HepG2 (cell line): ENCODE measurements around the gene PET117. TPM values are rescaled to one million over a fixed set of nuclear protein-coding genes. Genes with fewer than 3 reads are reported as not detected.

Experiments
- ETV6 ChIP-seq: sonication (generic); formaldehyde crosslinking; conservative IDR thresholded peaks from 2 replicates; pipeline ENCODE4 v1.4.0; 2020; ENCODE audit warnings: missing genetic modification reagents
- GATAD1 ChIP-seq: IDR thresholded peaks from 2 replicates; pipeline ENCODE4 v1.6.1; 2016; ENCODE audit warnings: missing genetic modification reagents, missing compliant biosample characterization
- GPN1 ChIP-seq: sonication (generic); formaldehyde crosslinking; IDR thresholded peaks from 2 replicates; pipeline ENCODE4 v1.5.1; 2020; ENCODE audit warnings: missing genetic modification reagents, borderline replicate concordance
- MLXIP ChIP-seq: sonication (generic); formaldehyde crosslinking; IDR thresholded peaks from 2 replicates; pipeline ENCODE4 v1.9.0; 2021; ENCODE audit warnings: missing genetic modification reagents, borderline replicate concordance
- RBM22 ChIP-seq: fragments of 200-400 bp; formaldehyde crosslinking; optimal IDR thresholded peaks from 2 replicates; pipeline ENCODE3; 2017; ENCODE audit warnings: mild to moderate bottlenecking, low read length, moderate library complexity
- RXRB ChIP-seq: IDR thresholded peaks from 2 replicates; pipeline ENCODE4 v1.6.1; 2016; ENCODE audit warnings: borderline replicate concordance, missing genetic modification reagents, missing compliant biosample characterization
- TCF12 ChIP-seq, 2 experiments: fragments of 450-650 bp in 1 of 2; sonication (generic) in 1 of 2; formaldehyde crosslinking in 1 of 2; IDR thresholded peaks; 2 replicates each; pipeline versions ENCODE4 v1.6.1 to v1.8.0; 2017 to 2022; ENCODE audit warnings: antibody characterized with exemption in 1 of 2, mild to moderate bottlenecking in 1 of 2, missing genetic modification reagents in 1 of 2, moderate library complexity in 1 of 2
- ZNF12 ChIP-seq: sonication (generic); formaldehyde crosslinking; IDR thresholded peaks from 2 replicates; pipeline ENCODE4 v1.5.0; 2020; ENCODE audit warnings: missing genetic modification reagents
- ZNF280B ChIP-seq: sonication (generic); formaldehyde crosslinking; IDR thresholded peaks from 2 replicates; pipeline ENCODE4 v1.5.0; 2020; ENCODE audit warnings: missing genetic modification reagents, mild to moderate bottlenecking, borderline replicate concordance
- ZNF33A ChIP-seq: sonication (generic); formaldehyde crosslinking; IDR thresholded peaks from 2 replicates; pipeline ENCODE4 v1.5.1; 2020; ENCODE audit warnings: missing genetic modification reagents, mild to moderate bottlenecking, moderate library complexity, borderline replicate concordance
- ZNF343 ChIP-seq: sonication (generic); formaldehyde crosslinking; IDR thresholded peaks from 2 replicates; pipeline ENCODE4 v1.4.0; 2020; ENCODE audit warnings: mild to moderate bottlenecking, missing genetic modification reagents
- ZNF407 ChIP-seq: sonication (generic); formaldehyde crosslinking; IDR thresholded peaks from one replicate; pipeline ENCODE4 v1.5.1; 2020; ENCODE audit warnings: mild to moderate bottlenecking, missing genetic modification reagents; ENCODE audit errors: not compliant biosample characterization
- ZNF460 ChIP-seq: sonication (generic); formaldehyde crosslinking; IDR thresholded peaks from 2 replicates; pipeline ENCODE4 v1.5.1; 2020; ENCODE audit warnings: missing genetic modification reagents, mild to moderate bottlenecking, borderline replicate concordance
- ZNF484 ChIP-seq: sonication (generic); formaldehyde crosslinking; IDR thresholded peaks from 2 replicates; pipeline ENCODE4 v1.5.1; 2020; ENCODE audit warnings: mild to moderate bottlenecking, low read depth, missing genetic modification reagents, borderline replicate concordance
- ZNF557 ChIP-seq: sonication (generic); formaldehyde crosslinking; IDR thresholded peaks from 2 replicates; pipeline ENCODE4 v1.4.0; 2020; ENCODE audit warnings: missing genetic modification reagents
- ZNF652 ChIP-seq: IDR thresholded peaks from 2 replicates; pipeline ENCODE4 v1.6.1; 2016; ENCODE audit warnings: low read depth, borderline replicate concordance
- ZNF672 ChIP-seq: sonication (generic); formaldehyde crosslinking; IDR thresholded peaks from 2 replicates; pipeline ENCODE4 v1.8.1; 2022; ENCODE audit warnings: missing genetic modification reagents
- polyA plus RNA-seq, 8 experiments: library from polyadenylated mRNA; depleted of rRNA in 3 of 8; stranded (reverse) in 7 of 8; unstranded in 1 of 8; fragments of >200 nt; fragmentation: Illumina TruSeq in 4 of 8; extraction: Trizol in 4 of 8; gene quantifications; 2 replicates each; pipeline versions ENCODE4 v1.2.1 to v1.2.3, GENCODE V29; 2011 to 2016; ENCODE audit warnings: low read depth in 4 of 8, missing spikeins in 1 of 8, mixed read lengths in 1 of 8; ENCODE audit not compliant: insufficient read depth in 1 of 8
- total RNA-seq, 5 experiments: library from RNA; depleted of rRNA; stranded (reverse); fragments of >200 nt; fragmentation: Illumina TruSeq; extraction: Trizol; gene quantifications; 2 replicates each; pipeline ENCODE4 v1.2.3, GENCODE V29; 2016; ENCODE audit warnings: low read depth in 1 of 5

PET117 gene
- total and polyA plus RNA-seq, 2 of the 13 experiments (the other 11 are each of a cell fraction or from before 2014, with no cell fraction given), result 22.2 to 48.2 TPM

GRCh38 chr20:18144541-18145099, 7.0 kb downstream of the PET117 start (continued):
- TF ChIP-seq ZNF280B (CRISPR knock-in tag), result no peak
- no peak for TF ChIP-seq GPN1 (CRISPR knock-in tag)
- TF ChIP-seq ZNF407 (CRISPR knock-in tag), result no peak
- no peak for TF ChIP-seq ZNF460
- no peak for TF ChIP-seq ZNF557 (CRISPR knock-in tag)
- TF ChIP-seq ZNF343 (CRISPR knock-in tag), result peak; percentile 47; the same call in 1 of the 2 replicates
- no peak for TF ChIP-seq RXRB
- no peak for TF ChIP-seq MLXIP (CRISPR knock-in tag)
- no peak for TF ChIP-seq ETV6 (CRISPR knock-in tag)
- TF ChIP-seq ZNF33A, result no peak
- TF ChIP-seq RBM22, result peak; percentile 81
- TF ChIP-seq ZNF652 (CRISPR knock-in tag), result no peak
- no peak for TF ChIP-seq GATAD1 (CRISPR knock-in tag)
- no peak for TF ChIP-seq ZNF672 (CRISPR knock-in tag)
- TF ChIP-seq ZNF484 (CRISPR knock-in tag), result no peak
- TF ChIP-seq TCF12 (IDR thresholded peaks at IDR 0.05), result no peak
- no peak for TF ChIP-seq TCF12 (CRISPR knock-in tag; IDR thresholded peaks at IDR 0.05)
- TF ChIP-seq ZNF12 (CRISPR knock-in tag), result no peak
